Putamen (tissue), 1 donor: ENCODE data around the gene LYZL1.
"Not testable (repeated sequence)": the region's sequence is repeated elsewhere in the genome, so short reads cannot be mapped to it uniquely, and the experiment has no call there.

ENCODE experiments used
- DNase-seq: peaks from one replicate; pipeline ENCODE4 v3.0.0-alpha.2; 2016; ENCODE audit warnings: low spot score

The LYZL1 gene

DNA sequence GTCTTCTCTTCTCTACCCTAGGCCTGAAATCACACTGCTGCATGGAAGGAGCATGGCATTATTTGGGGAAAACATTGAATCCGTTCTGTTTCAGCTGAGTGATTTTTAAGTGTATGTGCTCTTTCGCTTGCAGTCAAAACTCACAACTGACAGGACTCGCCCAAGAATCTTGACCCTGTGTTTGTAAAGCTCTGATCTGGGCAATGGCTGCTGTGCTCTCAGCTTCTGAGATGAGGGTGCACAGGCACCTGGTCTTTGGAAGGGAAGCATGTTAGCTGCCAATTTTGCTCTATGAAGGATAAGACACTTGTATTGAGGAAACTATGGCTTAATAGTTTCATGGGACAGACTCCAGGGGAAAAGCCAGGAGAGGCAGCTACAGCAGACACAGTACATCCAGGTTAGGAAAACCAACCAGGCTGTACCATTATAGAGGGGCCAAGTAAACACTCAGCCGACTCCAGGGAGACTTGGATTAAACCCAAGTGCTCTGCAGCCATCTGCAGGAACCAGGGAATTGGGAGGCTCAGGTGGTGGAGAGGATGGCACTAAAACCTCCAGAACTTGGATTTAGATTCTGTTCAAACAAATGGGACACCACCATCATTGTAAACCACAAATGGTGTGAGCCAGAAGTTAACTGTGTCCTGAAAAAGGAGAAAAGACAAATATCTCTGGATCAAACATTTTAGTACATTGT lies 43.3 kb downstream of the LYZL1 start:
- DNase-seq: no peak

DNA sequence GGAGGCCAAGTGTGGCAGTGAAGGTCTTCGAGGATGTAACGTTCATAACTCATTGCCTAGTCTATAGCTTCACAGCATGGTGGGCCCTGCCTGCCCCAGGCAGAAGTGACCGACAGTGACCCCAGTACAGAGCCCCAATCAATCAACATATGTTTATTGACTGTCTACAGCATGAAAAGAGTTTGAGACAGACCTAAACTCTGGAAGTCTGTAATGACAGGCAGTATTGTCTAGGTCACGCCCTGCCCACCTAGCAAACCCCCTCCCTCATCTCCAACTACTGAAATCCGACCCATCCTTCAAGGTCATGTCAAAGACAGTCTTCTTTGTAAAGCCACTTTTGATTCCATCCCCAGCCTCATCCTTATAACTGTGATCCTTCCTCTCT lies 43.9 kb downstream of the LYZL1 start:
- no peak for DNase-seq

DNA sequence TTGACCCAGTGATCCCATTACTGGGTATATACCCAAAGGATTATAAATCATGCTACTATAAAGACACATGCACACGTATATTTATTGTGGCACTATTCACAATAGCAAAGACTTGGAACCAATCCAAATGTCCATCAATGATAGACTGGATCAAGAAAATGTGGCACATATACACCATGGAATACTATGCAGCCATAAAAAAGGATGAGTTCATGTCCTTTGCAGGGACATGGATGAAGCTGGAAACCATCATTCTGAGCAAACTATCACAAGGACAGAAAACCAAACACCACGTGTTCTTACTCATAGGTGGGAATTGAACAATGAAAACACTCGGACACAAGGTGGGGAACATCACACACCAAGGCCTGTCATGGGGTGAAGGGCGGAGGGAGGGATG lies 48.7 kb downstream of the LYZL1 start:
- DNase-seq: not testable (repeated sequence)

DNA sequence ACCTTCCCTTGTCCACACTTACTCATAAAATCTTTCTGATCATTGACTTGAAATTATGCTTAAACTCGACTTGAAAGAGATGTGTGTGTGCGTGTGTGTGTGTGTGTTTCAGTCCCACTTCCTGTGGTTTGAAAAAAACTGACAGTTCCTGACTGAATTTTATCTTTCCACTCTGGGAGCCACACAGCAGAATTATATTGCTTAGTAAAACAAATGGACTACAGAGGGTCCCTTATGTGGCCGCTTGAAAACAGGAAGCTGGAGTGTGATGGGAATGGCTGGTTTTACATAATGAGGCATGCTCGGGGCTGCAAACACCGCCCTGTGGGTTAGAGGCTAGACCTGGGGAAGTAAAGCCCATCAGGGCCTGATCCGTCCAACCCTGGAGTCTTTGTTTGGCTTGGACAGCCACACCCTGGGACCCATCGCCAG lies 54.8 kb downstream of the LYZL1 start:
- no peak for DNase-seq

DNA sequence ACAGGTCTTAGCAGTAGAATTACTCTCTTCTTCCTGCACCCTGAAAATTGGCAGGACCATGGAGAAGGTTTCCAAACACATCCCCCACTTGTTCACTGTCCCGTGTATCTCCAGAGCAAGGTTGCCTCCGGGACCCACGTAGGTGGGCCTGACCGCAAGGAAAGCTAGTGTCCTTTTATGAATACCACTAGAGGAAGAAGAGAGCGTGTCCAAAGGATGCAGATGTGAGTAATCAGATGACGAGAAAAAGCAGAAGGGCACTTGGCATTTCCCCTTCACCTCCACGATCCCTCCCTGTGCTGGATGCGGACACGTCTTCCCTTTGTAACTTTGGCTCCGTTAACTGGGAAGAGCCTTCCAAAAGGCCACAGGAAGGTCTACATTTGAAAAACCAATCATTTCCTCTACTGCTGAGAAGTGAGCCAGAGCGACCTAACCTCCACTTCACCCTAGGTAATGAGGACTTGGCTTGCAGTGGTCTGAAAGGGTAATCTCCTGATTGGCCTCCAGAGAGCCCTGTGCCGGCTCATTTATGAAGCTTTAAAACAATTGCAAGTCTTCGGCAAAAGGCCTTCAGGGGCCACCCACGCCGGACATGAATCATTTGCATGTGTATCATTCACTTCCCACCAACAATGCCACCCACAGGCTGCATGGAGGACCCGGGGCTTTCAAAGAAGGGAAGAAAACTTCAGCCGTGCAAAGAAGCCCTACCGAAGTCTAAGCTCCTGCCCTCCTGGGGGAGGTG lies 55.4 kb downstream of the LYZL1 start:
- DNase-seq: no peak

DNA sequence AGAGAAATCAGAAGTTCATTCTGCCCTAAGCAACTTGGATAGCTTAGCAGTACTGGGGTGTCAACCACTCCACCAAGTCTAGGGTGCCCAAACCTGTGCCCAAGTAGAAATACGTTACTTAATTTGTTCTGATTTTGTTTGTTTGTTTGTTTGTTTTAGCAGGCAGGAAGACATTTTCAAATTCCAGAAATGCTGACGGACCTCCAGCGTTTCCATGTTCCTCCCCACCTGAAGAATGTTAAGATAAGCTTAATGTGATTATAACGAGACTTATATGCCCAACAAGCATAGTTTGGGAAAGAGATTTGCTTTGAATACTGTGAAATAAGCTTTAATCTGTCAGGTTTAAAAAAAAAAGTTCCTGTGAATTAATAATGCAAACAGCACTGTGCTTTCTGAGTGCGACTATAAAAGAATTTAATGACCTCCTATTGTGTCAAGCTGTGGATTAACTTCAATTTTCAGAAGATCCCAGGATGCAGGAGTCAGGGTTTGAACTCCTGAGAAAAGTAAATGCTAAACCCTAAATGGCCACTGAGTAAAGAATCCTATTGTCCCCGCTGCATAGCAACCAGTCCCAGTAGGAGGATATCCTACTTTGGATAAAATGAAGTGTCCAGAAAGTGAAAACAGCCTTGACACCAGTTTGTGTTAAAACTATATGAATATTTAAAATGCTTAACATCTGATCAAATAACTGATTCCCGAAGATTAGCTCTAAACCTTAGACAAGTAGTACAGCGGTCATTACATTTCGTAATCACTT lies 56.5 kb downstream of the LYZL1 start:
- no peak for DNase-seq

DNA sequence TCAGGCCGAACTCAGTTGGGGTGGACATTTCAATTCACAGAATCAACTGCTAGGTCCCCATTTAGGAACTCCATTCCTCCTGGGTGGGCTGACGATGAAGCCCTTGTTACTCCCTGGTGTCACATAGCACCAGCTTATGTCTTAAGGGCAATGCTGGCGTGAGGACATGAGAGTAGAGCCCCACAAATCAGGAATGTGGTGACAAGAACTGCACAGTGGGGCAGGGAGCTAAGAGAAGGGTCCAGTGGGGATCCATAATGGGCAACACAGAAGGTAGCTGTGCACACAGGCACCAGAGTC lies 57.0 kb downstream of the LYZL1 start:
- DNase-seq: no peak

DNA sequence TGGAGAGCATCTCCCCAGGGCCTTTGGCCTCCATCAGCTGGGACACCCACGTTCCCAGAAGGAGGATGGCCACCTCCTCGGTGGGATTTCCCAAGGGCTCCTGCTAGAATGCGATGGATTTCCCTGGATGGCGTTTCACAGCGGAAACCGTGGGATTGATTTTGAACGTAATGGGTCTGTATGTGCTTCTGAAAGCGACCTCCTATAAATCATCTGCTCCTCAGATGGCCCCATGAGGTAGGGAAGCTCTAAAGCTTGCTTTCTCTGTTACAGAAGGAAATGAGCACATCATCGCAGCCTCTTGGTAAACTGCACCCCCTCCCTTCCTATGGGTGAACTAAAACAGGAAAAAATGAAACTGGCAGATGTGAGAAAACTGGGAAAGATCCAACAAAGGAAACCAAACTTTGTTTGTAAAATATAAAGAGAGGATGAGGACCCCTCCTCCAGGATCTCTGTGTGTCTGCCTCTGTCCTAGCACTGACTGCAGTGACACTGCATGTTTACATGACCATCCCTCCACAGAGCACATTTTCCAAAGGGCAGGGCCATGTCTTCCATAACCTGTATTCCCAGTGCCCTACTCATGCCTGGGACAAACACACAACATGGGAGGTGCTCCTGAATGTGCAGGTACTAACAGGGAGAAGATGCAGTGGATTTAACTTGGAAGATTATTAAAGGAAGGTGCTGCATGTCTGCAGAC lies 57.6 kb downstream of the LYZL1 start:
- DNase-seq: no peak

DNA sequence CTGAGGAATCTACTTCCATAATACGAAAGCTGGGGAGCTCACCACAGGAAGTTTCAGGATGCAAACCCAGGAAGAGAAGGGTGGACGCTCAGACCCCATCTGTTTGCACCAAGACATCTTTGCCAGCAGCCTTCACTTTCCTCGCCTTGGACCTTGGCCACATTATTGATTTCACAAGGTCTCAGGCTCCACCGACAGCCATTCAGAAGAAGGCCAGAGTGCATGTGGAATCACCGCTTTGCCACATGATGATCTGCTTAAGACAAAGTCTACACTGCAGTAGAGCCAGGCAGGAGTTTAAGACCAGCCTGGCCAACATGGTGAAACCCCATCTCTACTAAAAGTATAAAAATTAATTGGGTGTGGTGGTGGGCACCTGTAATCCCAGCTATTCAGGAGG lies 60.0 kb downstream of the LYZL1 start:
- no peak for DNase-seq

DNA sequence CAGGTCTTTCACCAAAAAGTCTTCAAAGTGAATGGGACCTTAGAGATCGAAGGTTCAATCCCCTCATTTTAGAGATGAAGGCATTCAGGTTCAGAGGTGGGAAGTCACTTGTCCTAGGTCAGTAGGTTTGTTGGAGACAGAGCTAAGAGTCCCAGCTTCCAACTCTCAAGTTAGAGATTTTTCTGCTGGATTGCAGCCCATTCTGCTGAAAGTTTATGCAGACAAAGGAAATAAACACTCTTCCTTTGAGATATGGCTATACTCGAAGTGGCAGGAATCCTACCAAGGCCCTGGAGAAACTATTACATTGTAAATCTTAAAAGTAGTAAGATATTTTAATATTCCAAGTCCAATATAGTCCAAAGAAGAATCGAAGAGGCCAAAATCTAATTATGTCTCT lies 64.4 kb downstream of the LYZL1 start:
- DNase-seq: no peak

DNA sequence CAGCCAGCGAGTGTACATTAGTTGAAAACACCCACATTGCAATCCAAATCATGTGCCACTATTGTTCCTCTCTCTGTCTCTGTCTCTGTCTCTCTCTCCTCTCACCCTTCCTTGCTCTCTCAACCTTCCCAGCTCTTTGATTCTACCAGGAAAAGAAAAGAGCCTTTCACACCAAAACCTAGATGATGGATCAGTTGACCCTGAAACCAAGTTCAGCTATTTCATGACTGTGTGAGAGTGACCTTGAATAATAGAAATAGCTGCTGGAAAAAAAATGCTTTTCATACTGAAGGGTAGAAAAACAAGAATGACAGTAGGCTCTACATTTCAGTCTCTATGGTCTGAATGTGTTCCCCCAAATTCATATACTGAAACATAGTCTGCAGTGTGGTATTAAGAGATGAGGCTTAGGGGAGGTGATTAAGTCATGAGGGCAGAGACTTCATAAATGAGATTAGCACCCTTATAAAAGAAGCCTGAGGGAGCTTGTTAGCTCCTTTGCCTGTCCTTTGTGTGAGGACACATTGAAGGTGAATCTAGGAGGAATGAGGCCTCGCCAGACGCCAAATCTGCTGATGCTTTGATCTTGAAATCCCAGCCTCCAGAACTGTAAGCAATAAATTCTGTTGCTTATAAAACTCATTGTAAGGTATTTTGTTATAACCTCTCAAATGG lies 65.2 kb downstream of the LYZL1 start:
- no peak for DNase-seq

DNA sequence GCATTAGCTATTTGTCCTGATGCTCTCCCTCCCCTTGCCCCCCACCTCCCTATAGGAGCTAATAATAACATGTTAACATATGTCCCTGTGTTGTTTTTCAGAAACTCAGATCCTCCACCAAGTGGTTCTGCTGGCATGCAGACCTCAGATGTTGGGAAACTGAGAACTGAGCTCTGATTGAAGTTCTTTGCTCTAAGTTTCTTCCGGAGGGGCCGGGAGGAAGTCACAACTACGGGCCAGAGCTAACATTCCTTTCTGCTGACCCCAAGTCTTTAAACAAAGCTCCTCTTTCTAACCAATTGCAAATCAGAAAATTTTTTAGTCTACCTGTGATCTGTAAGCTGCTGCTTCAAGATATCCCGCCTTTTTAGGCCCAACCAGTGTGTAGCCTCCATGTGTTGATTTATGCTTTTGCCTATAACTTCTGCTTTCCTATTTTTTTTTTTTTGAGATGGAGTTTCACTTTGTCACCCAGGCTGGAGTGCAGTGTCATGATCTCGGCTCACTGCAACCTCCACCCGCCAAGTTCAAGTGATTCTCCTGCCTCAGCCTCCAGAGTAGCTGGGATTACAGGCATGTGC lies 66.6 kb downstream of the LYZL1 start:
- no peak for DNase-seq

DNA sequence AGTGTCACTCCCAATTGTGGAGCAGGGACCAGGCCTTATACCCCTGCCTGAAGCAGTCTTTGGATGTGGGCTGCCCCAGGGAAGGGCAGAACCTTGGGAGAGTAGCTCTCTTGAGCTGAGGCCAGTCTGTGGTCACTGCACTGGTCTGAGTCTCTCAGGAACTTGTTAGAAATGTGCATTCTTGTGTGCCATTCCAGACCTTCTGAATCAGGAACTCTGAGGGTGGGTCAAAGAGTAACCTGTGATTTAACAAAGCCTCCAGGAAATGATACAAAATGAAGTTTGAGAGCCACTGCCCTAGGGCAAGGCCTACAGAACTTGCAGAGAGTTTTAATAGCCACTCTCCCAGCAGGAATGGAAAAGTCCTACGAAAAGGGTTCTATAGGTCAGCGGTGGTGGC lies 68.1 kb downstream of the LYZL1 start:
- DNase-seq: no peak

DNA sequence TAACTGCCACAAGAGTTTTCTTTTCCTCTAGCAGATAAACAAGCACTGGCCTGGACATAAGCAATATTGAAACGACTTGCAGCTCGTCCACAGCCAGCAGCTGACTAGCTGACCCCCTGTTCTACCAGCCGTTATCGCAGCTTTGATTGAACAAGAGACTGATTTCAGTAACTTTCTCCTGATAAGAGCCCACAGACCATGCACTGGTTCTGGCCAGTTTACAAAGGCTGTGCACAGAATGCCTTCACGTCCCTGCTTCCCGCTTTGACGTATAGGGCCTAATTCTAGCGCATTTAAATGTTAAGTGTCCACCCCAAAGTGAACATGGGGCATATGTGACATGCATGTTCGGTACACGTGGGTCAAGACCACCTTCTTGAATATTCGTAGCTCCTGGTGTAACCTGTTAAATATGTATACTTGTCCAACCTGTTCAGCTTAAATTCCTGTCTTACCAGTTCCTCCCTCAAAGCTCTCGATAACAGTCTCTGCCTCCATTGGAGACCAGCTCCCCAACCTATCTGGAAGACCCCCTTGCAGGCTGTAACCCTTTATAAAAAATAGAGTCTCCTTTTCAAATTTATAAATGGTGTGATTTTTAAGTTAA lies 69.2 kb downstream of the LYZL1 start:
- no peak for DNase-seq

DNA sequence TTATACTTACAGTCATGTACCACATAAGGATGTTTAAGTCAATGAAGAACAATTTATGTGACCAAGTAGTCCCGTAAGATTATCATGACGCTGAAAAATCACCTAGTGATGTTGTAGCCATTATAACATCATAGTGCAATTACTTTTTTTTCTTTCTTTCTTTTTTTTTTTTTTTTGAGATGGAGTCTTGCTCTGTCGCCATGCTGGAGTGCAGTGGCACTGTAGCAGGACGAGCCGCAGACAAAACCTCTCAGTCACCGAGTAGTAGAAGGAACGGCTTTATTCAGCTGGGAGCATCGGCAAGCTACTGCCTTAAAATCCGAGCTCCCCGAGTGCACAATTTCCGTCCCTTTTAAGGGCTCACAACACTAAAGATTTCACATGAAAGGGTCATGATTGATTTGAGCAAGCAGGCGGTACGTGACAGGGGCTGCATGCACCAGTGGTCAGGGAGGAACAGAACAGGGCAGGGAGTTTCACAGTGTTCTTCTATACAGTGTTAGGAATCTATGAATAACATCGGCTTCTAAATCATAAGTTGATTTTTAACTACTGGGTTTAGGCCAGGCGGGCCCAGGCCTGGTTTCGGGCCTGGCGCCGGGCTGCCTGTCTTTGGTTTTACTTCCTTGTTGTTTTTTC lies 71.5 kb downstream of the LYZL1 start:
- DNase-seq: not testable (repeated sequence)
